Stimulated activated naive B cell treated with anti-CD40 and anti-IgM and Interleukin-4, amounts not matched to agents 10 μg/mL and 1 μg/mL and 100 μg/mL, for 72 hours (primary cell): Measurements from ENCODE around the gene PNMA8C.
"Not testable (repeated sequence)": the region's sequence is repeated elsewhere in the genome, so short reads cannot be mapped to it uniquely, and the experiment has no call there.

Source experiments
- ATAC-seq, 2 donors: fragments of 150-1000 bp; cut with Tn5 transposase; replicated peaks; 2 replicates each; pipeline ENCODE4 v1.10.0; 2021; ENCODE audit warnings: moderate library complexity in 1 of 2
- DNase-seq: peaks from one replicate; pipeline ENCODE4 v3.0.0; 2021
- H3K27ac Mint-ChIP-seq: one replicate; pipeline ENCODE4 v1.8.0; 2022; ENCODE audit warnings: mild to moderate bottlenecking, mixed read lengths
- H3K27me3 Mint-ChIP-seq, 2 donors: one replicate each; pipeline ENCODE4 v1.8.0; 2022; ENCODE audit warnings: mixed read lengths in 2 of 2
- H3K36me3 Mint-ChIP-seq, 2 donors: one replicate each; pipeline ENCODE4 v1.8.0; 2022; ENCODE audit warnings: mixed read lengths in 2 of 2, mild to moderate bottlenecking in 1 of 2
- H3K4me1 Mint-ChIP-seq, 2 donors: one replicate each; pipeline ENCODE4 v1.8.0; 2022; ENCODE audit warnings: mixed read lengths in 2 of 2, mild to moderate bottlenecking in 1 of 2
- H3K4me3 Mint-ChIP-seq, 2 donors: one replicate each; pipeline ENCODE4 v1.8.0; 2022; ENCODE audit warnings: mild to moderate bottlenecking in 2 of 2, mixed read lengths in 2 of 2, moderate library complexity in 1 of 2
- H3K9me3 Mint-ChIP-seq, 2 donors: one replicate each; pipeline ENCODE4 v1.8.0; 2022; ENCODE audit warnings: mixed read lengths in 2 of 2, mild to moderate bottlenecking in 1 of 2

PNMA8C gene

DNA sequence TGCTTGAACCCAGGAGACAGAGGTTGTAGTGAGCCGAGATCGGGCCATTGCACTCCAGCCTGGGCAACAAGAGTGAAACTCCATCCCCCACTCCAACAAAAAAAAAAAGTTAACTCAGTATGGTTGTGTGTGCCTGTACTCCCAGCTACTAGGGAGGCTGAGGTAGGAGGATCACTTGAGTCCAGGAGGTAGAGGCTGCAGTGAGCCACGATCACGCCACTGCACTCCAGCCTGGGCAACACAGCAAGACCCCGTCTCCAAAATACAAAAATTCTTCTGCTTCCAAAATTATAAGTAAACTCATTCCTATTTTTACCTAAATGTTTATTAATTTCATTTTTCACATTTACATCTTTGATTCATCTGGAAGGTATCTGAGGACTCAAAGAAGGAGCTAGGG, 28.2 kb upstream of the PNMA8C start:
- DNase-seq = no peak
- Mint-ChIP-seq H3K27ac (no peak overlapping the region), H3K9me3 (peaks cover 0 to 2% of the 10 kb centered on the region in 2 donors), H3K36me3 (no peaks in the 10 kb centered on the region), H3K4me3 (no peak overlapping the region), H3K4me1 (no peaks in the 10 kb centered on the region), H3K27me3 (peaks cover 7 to 24% of the 10 kb centered on the region in 2 donors)
- ATAC-seq = no peak

GRCh38 chr19:46454244-46454643, 25.5 kb upstream of the PNMA8C start:
- Mint-ChIP-seq H3K36me3 (no peaks in the 10 kb centered on the region), H3K4me1 (no peaks in the 10 kb centered on the region), H3K9me3 (peaks cover 7 to 9% of the 10 kb centered on the region in 2 donors), H3K27me3 (peaks cover 7 to 31% of the 10 kb centered on the region in 2 donors), H3K27ac (no peak overlapping the region), H3K4me3 (no peak overlapping the region)
- ATAC-seq (no peak), DNase-seq (no peak)

- no peak for ATAC-seq
- Mint-ChIP-seq H3K27me3 (peaks cover 7 to 32% of the 10 kb centered on the region in 2 donors), H3K4me3 (no peak overlapping the region), H3K4me1 (no peaks in the 10 kb centered on the region), H3K36me3 (no peaks in the 10 kb centered on the region), H3K27ac (no peak overlapping the region), H3K9me3 (peaks cover 7 to 9% of the 10 kb centered on the region in 2 donors)
- DNase-seq = no peak
These were observed 24.9 kb upstream of the PNMA8C start for GRCh38 chr19:46453661-46454060.

GRCh38 chr19:46452186-46452585, 23.4 kb upstream of the PNMA8C start:
- no peaks in the 10 kb centered on the region for H3K4me1 Mint-ChIP-seq
- no peaks in the 10 kb centered on the region for H3K36me3 Mint-ChIP-seq
- H3K27ac Mint-ChIP-seq = no peak overlapping the region
- peaks cover 7 to 9% of the 10 kb centered on the region in 2 donors for H3K9me3 Mint-ChIP-seq
- no peak overlapping the region for H3K4me3 Mint-ChIP-seq
- DNase-seq = no peak
- peaks cover 13 to 33% of the 10 kb centered on the region in 2 donors for H3K27me3 Mint-ChIP-seq
- no peak for ATAC-seq

DNA sequence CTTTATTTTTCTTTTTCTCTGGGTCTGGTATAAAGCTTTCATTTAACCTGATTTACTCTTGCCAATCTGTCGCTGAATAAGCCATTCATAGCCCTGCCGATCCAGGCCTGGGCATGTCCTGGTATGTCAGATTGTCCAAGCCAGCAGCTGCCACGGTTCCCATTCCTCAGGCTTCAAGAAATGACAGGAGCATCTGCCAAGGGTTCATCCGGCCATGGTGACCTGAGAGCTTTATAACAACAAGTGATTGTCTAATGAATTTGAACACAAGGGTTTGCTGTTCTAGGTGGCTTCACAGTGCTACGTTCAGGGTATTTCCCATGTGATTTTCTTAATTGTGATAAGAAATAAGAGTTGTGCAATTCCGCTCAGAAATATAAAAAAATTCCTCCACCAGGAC, 22.6 kb upstream of the PNMA8C start:
- DNase-seq (no peak), ATAC-seq (no peak)
- Mint-ChIP-seq H3K27ac (no peak overlapping the region), H3K4me3 (no peak overlapping the region), H3K36me3 (no peaks in the 10 kb centered on the region), H3K27me3 (peaks cover 13 to 32% of the 10 kb centered on the region in 2 donors), H3K4me1 (no peaks in the 10 kb centered on the region), H3K9me3 (peaks cover 7 to 9% of the 10 kb centered on the region in 2 donors)

GRCh38 chr19:46450737-46451136, 22.0 kb upstream of the PNMA8C start:
- Mint-ChIP-seq H3K9me3 (peaks cover 7 to 9% of the 10 kb centered on the region in 2 donors), H3K27ac (no peak overlapping the region), H3K36me3 (no peaks in the 10 kb centered on the region), H3K27me3 (peaks cover 12 to 31% of the 10 kb centered on the region in 2 donors), H3K4me1 (no peaks in the 10 kb centered on the region), H3K4me3 (no peak overlapping the region)
- ATAC-seq = no peak
- no peak for DNase-seq

DNA sequence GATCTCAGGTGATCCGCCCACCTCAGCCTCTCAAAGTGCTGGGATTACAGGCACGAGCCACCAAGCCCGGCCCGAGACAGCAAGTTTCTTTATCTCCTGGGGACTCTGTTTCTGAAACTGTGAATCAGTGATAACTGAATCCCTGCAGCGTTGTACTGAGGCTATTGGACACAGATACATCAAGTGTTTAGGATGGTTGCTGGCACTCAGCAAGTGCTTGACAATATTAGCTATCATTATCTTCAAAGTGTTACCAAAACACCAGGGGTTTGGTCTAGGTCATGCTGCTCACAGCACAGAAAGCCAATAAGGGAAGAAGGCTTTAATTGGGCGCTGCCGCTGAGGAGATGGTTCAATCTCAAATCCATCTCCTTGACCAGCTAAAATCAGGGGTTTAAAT, 20.5 kb upstream of the PNMA8C start:
- peaks cover 6 to 23% of the 10 kb centered on the region in 2 donors for H3K27me3 Mint-ChIP-seq
- DNase-seq (no peak), ATAC-seq (no peak)
- H3K4me1 Mint-ChIP-seq = no peaks in the 10 kb centered on the region
- no peak overlapping the region for H3K27ac Mint-ChIP-seq
- H3K36me3 Mint-ChIP-seq = no peaks in the 10 kb centered on the region
- H3K9me3 Mint-ChIP-seq = peaks cover 7 to 8% of the 10 kb centered on the region in 2 donors
- no peak overlapping the region for H3K4me3 Mint-ChIP-seq

DNA sequence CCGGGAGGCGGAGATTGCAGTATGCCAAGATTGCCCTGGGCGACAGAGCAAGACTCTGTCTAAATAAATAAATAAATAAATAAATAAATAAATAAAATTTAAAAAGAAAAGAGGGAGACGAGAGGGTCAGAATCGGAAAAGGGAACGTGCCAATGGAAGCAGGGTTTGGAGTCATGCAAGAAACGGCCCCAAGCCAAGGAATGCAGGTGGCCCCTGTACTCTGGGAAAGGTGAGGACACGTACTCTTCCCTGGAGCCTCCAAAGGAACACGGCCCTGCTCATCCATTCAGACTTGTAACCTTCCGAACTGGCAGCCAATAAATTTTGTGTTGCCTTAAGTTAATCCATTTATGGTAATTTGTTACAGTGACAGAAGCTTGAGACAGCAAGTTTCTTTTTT, 19.9 kb upstream of the PNMA8C start:
- no peaks in the 10 kb centered on the region for H3K36me3 Mint-ChIP-seq
- peaks cover 7 to 8% of the 10 kb centered on the region in 2 donors for H3K9me3 Mint-ChIP-seq
- ATAC-seq (no peak), DNase-seq (no peak)
- H3K27ac Mint-ChIP-seq = no peak overlapping the region
- H3K4me1 Mint-ChIP-seq = no peaks in the 10 kb centered on the region
- no peak overlapping the region for H3K4me3 Mint-ChIP-seq
- peaks cover 6 to 23% of the 10 kb centered on the region in 2 donors for H3K27me3 Mint-ChIP-seq

- Mint-ChIP-seq H3K4me1 (no peaks in the 10 kb centered on the region), H3K36me3 (no peaks in the 10 kb centered on the region), H3K4me3 (no peak overlapping the region), H3K9me3 (peaks cover 7 to 8% of the 10 kb centered on the region in 2 donors), H3K27me3 (peaks cover 6 to 27% of the 10 kb centered on the region in 2 donors), H3K27ac (no peak overlapping the region)
- no peak for DNase-seq
- ATAC-seq = no peak
These were observed 19.1 kb upstream of the PNMA8C start for GRCh38 chr19:46447824-46448223.

DNA sequence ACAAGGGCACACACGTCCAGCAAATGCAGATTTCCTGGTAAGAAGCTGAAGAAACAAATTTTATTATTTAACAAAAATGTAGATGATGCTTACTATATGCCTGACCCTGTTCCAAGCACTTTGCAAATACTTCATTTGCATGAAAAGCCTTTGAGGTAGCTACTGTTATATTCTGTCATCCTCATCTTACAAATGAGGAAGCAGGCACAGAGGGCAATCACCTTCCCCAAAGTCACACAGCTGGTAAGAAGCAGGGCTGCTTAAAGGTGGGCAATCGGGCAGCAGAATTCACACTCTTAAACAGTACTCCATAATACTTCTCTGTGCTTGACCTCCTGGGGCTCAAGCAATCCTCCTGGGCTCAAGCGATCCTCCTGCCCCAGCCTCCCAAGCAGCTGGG, 18.3 kb upstream of the PNMA8C start:
- H3K4me1 Mint-ChIP-seq = no peaks in the 10 kb centered on the region
- no peaks in the 10 kb centered on the region for H3K36me3 Mint-ChIP-seq
- DNase-seq (no peak), ATAC-seq (no peak)
- no peak overlapping the region for H3K27ac Mint-ChIP-seq
- H3K4me3 Mint-ChIP-seq = no peak overlapping the region
- peaks cover 7 to 8% of the 10 kb centered on the region in 2 donors for H3K9me3 Mint-ChIP-seq
- H3K27me3 Mint-ChIP-seq = peaks cover 6 to 27% of the 10 kb centered on the region in 2 donors

DNA sequence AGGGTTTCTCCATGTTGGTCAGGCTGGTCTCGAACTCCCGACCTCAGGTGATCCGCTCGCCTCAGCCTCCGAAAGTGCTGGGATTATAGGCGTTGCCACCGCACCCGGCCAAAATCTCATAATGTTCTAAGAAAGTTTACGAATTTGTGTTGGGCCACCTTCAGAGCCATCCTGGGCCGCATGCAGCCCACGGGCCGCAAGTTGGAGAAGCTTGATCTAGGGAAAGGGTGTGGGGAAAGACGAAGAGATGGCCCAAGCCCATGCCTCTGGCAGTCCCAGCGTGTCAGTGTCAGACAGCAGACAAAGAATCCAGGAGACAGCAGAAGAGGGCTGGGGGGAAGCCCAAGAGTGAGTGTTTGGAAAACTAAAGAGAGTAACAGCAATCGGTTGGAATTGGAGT, 17.3 kb upstream of the PNMA8C start:
- H3K27me3 Mint-ChIP-seq = peaks cover 6 to 27% of the 10 kb centered on the region in 2 donors
- no peak for DNase-seq
- peaks cover 7 to 8% of the 10 kb centered on the region in 2 donors for H3K9me3 Mint-ChIP-seq
- H3K4me1 Mint-ChIP-seq = no peaks in the 10 kb centered on the region
- no peak overlapping the region for H3K4me3 Mint-ChIP-seq
- no peak for ATAC-seq
- no peak overlapping the region for H3K27ac Mint-ChIP-seq
- no peaks in the 10 kb centered on the region for H3K36me3 Mint-ChIP-seq

- H3K4me3 Mint-ChIP-seq = no peak overlapping the region
- no peak overlapping the region for H3K27ac Mint-ChIP-seq
- H3K36me3 Mint-ChIP-seq = no peaks in the 10 kb centered on the region
- DNase-seq (no peak), ATAC-seq (no peak)
- H3K27me3 Mint-ChIP-seq = peaks cover 6 to 17% of the 10 kb centered on the region in 2 donors
- no peaks in the 10 kb centered on the region for H3K9me3 Mint-ChIP-seq
- no peaks in the 10 kb centered on the region for H3K4me1 Mint-ChIP-seq
These were observed 14.2 kb upstream of the PNMA8C start for GRCh38 chr19:46442808-46443450.

DNA sequence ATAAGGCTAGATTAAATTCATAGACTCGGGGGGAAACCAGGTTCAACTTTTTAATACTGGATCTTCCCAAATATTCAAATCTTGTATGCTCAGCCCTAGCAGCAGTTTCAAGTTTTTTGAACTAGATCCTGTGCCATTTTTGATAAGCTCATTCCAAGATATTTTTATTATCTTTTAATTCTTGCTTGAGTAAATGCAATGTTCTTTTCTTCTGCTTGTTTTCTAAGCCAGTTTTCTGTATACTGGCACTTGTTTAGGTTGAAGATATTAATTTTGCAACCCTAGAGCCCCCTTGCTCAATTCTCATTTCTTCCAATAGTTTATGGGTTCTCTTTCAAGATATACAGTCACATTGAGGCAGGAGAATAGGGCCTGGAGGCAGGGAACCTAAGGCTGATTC, 13.1 kb upstream of the PNMA8C start:
- Mint-ChIP-seq H3K27ac (no peak overlapping the region), H3K9me3 (no peaks in the 10 kb centered on the region), H3K4me1 (no peaks in the 10 kb centered on the region), H3K36me3 (no peaks in the 10 kb centered on the region), H3K27me3 (peaks cover 0 to 10% of the 10 kb centered on the region in 2 donors), H3K4me3 (no peak overlapping the region)
- ATAC-seq = no peak
- no peak for DNase-seq

- H3K27me3 Mint-ChIP-seq = peaks cover 20 to 33% of the 10 kb centered on the region in 2 donors
- H3K4me3 Mint-ChIP-seq, DNase-seq, ATAC-seq, H3K36me3 Mint-ChIP-seq, H3K4me1 Mint-ChIP-seq, H3K9me3 Mint-ChIP-seq, H3K27ac Mint-ChIP-seq: not testable (repeated sequence)
These were observed 7.0 kb upstream of the PNMA8C start for GRCh38 chr19:46435689-46436088.

DNA sequence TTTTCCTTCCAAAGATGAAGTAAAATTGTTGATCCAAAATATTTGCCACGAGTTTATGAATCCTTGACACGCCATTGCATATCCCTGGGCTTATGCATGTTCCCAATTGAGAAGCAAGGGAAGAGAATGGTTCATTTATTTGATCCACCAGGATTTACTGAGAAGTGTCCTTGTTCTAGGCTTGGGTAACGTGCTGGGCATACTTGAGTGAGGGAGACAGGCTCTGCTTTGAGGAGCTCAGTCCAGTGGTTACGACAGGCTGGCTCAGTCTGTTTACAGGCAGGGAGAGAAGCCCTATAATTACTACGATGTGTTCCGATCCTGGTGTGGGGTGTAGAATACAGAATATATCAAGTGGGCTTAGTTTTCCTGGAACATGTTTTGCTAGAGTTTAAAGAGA, 6.3 kb upstream of the PNMA8C start:
- no peak overlapping the region for H3K27ac Mint-ChIP-seq
- no peaks in the 10 kb centered on the region for H3K9me3 Mint-ChIP-seq
- no peak for DNase-seq
- H3K27me3 Mint-ChIP-seq = peaks cover 27 to 39% of the 10 kb centered on the region in 2 donors
- H3K4me1 Mint-ChIP-seq = no peaks in the 10 kb centered on the region
- no peaks in the 10 kb centered on the region for H3K36me3 Mint-ChIP-seq
- no peak overlapping the region for H3K4me3 Mint-ChIP-seq
- ATAC-seq = no peak
